A549 (cell line): ENCODE results near the gene RFC4.

Experiments
- CTCF ChIP-seq: fragments of >200 bp; sonication (Bioruptor Twin); formaldehyde crosslinking; IDR thresholded peaks from 3 replicates; pipeline ENCODE4 v1.5.1; 2016
- JUN ChIP-seq, 2 experiments: fragments of >200 bp; sonication (Bioruptor Twin); formaldehyde crosslinking; IDR thresholded peaks; 2 replicates in 1 of 2; 3 replicates in 1 of 2; pipeline ENCODE4 v1.6.1; 2016 to 2017
- MAZ ChIP-seq: fragments of 150-350 bp; IDR thresholded peaks from 2 replicates; pipeline ENCODE4 v1.6.1; 2014; ENCODE audit warnings: antibody characterized with exemption, low read depth, low read length, borderline replicate concordance
- POLR2A ChIP-seq: IDR thresholded peaks from 2 replicates; pipeline ENCODE4 v1.6.1; 2012; ENCODE audit warnings: mild to moderate bottlenecking, low read length
- RFX5 ChIP-seq: fragments of 450-650 bp; IDR thresholded peaks from 2 replicates; pipeline ENCODE4 v1.7.1; 2014; ENCODE audit warnings: antibody characterized with exemption, mild to moderate bottlenecking, moderate library complexity

GRCh38 chr3:186810336-186810996, 4.2 kb upstream of the RFC4 start:
- TF ChIP-seq CTCF (no peak), MAZ (no peak), RFX5 (no peak), JUN (IDR thresholded peaks at IDR 0.05) (no peak), POLR2A (no peak)
